IPS DF 6.9 (cell line): Measurements from ENCODE around the gene JARID2.

ENCODE experiments used
- DNase-seq: peaks from one replicate; pipeline ENCODE4 v3.0.0-alpha.2; 2013; ENCODE audit warnings: low read depth, low spot score
- H3K27ac ChIP-seq: one replicate; pipeline ENCODE4 v1.5.1; 2013; ENCODE audit warnings: low read length, control low read depth
- H3K27me3 ChIP-seq: 2 replicates; pipeline ENCODE4 v1.6.1; 2013; ENCODE audit warnings: mild to moderate bottlenecking, low read length; ENCODE audit not compliant: control insufficient read depth, insufficient read depth
- H3K36me3 ChIP-seq: 2 replicates; pipeline ENCODE4 v1.6.1; 2013; ENCODE audit warnings: low read length; ENCODE audit not compliant: control insufficient read depth, insufficient read depth
- H3K4me1 ChIP-seq: 2 replicates; pipeline ENCODE4 v1.6.1; 2013; ENCODE audit warnings: low read length; ENCODE audit not compliant: control insufficient read depth, insufficient read depth
- H3K4me3 ChIP-seq: 2 replicates; pipeline ENCODE4 v1.5.1; 2013; ENCODE audit warnings: mild to moderate bottlenecking, low read length
- H3K9me3 ChIP-seq: 2 replicates; pipeline ENCODE4 v1.6.1; 2013; ENCODE audit warnings: low read length, inconsistent platforms; ENCODE audit not compliant: control insufficient read depth, insufficient read depth
- WGBS: extraction: QIAGEN DNeasy Blood & Tissue Kit; methylation state at CpG from one replicate; pipeline ENCODE4 v1.1.7; 2013; ENCODE audit warnings: mixed read lengths, missing lambda C conversion rate; ENCODE audit not compliant: insufficient read length, insufficient coverage; 5-methylcytosine and 5-hydroxymethylcytosine counted together

The JARID2 gene

GRCh38 chr6:15461127-15461944 lies 215.5 kb downstream of the JARID2 start:
- Histone ChIP-seq H3K9me3 (no peaks in the 10 kb centered on the region), H3K36me3 (no peaks in the 10 kb centered on the region), H3K4me1 (peaks cover 2% of the 10 kb centered on the region), H3K4me3 (no peak overlapping the region), H3K27me3 (no peaks in the 10 kb centered on the region), H3K27ac (no peak overlapping the region)
- 100% methylated on average over 1 of the region's 6 CpGs for WGBS
- DNase-seq, result no peak

DNA sequence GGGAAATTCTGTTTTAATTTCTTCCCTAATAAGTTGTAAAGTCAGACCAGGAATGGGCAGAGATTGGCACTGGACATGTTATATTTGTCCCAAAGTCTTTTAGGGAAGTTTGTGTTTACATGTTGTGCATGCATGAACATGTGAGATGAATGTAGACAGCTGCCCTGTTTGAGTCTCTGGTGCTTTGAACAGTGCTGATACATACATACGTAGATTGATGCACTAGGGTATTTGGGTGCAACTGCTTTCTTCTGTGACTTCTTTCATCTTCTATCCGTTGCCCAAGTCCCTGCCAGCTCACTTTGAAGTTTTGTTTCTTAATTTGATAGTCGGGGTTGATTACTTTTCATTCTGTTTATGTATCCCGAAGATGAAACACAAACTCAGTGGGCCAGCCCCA lies 216.4 kb downstream of the JARID2 start:
- H3K27me3 ChIP-seq, result no peaks in the 10 kb centered on the region
- no peak overlapping the region for H3K4me3 ChIP-seq
- H3K27ac ChIP-seq, result no peak overlapping the region
- H3K36me3 ChIP-seq, result no peaks in the 10 kb centered on the region
- no CpG with 5 or more reads among the region's 4 CpGs for WGBS
- DNase-seq, result no peak
- peaks cover 2% of the 10 kb centered on the region for H3K4me1 ChIP-seq
- H3K9me3 ChIP-seq, result no peaks in the 10 kb centered on the region

DNA sequence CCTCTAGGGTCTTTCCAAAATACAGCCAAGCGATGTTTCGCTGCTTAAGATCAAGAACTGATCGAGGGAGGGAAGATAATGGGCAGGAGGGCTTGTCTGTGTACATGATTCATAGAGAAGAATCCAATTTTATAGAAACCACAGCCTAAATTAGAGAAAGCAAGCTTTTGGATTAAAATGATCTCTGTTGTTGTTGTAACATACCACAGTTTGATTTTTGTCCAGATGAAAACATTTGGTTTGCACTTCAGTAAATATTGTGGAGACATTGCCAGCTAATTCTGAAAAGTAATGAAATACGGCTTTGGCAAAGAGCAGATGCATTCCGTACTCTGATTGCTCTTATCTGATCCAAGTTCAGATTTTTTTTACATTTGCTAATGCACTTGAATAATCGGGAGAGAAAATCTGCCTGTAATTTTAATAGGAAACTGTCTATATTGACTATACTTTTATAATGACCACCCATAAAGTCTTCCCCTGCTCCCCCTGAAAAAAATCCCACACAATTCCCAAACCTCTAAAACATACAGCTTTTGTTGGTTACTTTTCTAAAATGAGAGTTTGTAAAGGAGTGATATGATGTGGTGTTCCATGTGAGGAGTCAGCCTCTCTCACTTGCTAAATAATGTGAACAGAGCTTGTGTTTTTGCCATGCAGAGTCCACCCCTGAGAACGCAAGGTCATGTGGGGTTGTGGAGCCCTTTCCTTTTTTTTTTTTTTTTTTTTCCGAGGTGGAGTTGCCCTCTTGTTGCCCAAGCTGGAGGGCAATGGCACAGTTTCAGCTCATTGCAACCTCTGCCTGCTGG lies 217.1 kb downstream of the JARID2 start:
- Histone ChIP-seq H3K9me3 (no peaks in the 10 kb centered on the region), H3K27ac (no peak overlapping the region), H3K4me3 (no peak overlapping the region), H3K27me3 (no peaks in the 10 kb centered on the region), H3K36me3 (no peaks in the 10 kb centered on the region), H3K4me1 (peaks cover 3% of the 10 kb centered on the region)
- no CpG with 5 or more reads among the region's 8 CpGs for WGBS
- no peak for DNase-seq

DNA sequence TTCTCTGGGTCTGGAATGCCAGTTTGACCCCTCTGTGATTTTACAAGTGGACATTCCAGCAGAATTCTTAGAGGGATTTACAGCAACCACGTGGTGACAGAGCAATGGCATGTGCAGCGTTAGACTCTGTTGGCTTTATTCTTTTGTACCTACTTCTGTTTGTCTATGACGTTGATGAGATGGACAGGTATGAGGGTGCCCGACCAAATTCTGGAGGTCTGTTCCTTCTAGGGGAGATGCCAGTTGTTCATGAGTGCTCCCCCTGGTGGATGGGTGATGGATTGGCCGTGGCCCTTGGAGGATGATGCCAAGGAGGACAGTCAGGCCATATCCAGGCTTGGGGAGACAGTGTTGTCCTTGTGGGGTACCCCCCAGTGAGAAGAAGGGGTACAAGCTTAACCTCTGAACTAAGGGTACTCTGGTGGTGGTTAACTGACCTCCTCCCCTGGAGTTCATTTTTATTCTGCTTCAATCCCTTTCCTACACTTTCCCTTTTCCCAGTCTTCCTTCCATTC lies 218.4 kb downstream of the JARID2 start:
- no peak overlapping the region for H3K27ac ChIP-seq
- no peaks in the 10 kb centered on the region for H3K9me3 ChIP-seq
- H3K36me3 ChIP-seq, result peaks cover 3% of the 10 kb centered on the region; the same call in 1 of the 2 replicates
- no CpG with 5 or more reads among the region's 5 CpGs for WGBS
- no peak overlapping the region for H3K4me3 ChIP-seq
- peaks cover 3% of the 10 kb centered on the region for H3K4me1 ChIP-seq
- DNase-seq, result peak; percentile 50
- H3K27me3 ChIP-seq, result no peaks in the 10 kb centered on the region

- H3K4me3 ChIP-seq, result no peak overlapping the region
- peaks cover 3% of the 10 kb centered on the region for H3K4me1 ChIP-seq
- DNase-seq, result no peak
- peaks cover 4% of the 10 kb centered on the region; the same call in 1 of the 2 replicates for H3K36me3 ChIP-seq
- 100% methylated on average over 1 of the region's 6 CpGs for WGBS
- no peaks in the 10 kb centered on the region for H3K27me3 ChIP-seq
- no peak overlapping the region for H3K27ac ChIP-seq
- no peaks in the 10 kb centered on the region for H3K9me3 ChIP-seq
These were observed 219.3 kb downstream of the JARID2 start for GRCh38 chr6:15465212-15465611.

DNA sequence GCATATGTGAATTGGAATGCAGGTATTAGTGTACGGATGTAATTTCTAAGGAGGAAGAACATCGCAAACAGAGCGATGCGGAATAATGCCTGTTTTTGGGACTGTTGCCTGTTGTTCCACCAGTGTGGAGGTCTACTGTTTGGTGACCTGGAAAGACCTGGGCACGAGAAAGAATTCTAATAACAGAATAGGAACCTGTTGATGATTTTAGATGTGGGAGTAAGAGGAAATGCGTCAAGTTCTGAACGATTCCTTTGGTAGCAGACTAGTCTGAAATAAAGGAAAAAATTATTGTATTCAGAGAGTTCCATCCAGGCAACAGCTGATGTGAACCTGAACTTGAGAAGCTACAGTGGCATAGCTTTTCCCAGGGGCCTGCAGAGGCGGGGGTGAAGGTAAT lies 224.9 kb downstream of the JARID2 start:
- no peaks in the 10 kb centered on the region for H3K27me3 ChIP-seq
- H3K36me3 ChIP-seq, result peaks cover 13% of the 10 kb centered on the region
- DNase-seq, result no peak
- H3K4me3 ChIP-seq, result no peak overlapping the region
- WGBS, result no CpG with 5 or more reads among the region's 8 CpGs
- peaks cover 4% of the 10 kb centered on the region for H3K4me1 ChIP-seq
- no peaks in the 10 kb centered on the region for H3K9me3 ChIP-seq
- H3K27ac ChIP-seq, result no peak overlapping the region

DNA sequence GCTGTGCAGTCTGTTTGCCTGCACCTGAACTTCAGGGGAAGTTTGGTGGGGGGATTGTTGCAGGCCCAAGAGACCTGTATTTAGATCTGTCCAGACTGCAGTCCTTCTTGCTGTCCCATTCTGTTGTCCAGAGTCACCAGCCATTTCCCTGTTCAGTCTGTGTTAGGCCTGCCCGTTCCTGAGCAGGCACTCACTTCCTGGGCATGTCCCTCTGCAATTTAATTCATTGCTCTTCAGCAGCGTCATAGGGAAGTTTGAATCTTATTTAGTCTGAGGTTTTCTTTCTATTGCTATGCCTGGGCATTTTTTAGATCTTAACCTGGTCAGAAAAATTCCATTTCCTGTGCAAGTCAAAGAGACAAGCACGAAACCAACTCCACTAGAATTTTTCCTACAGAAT lies 226.8 kb downstream of the JARID2 start:
- Histone ChIP-seq H3K27ac (no peak overlapping the region), H3K4me3 (no peak overlapping the region), H3K9me3 (no peaks in the 10 kb centered on the region), H3K27me3 (no peaks in the 10 kb centered on the region), H3K4me1 (peaks cover 5% of the 10 kb centered on the region), H3K36me3 (peaks cover 13% of the 10 kb centered on the region)
- no CpG with 5 or more reads among the region's 3 CpGs for WGBS
- DNase-seq, result no peak

DNA sequence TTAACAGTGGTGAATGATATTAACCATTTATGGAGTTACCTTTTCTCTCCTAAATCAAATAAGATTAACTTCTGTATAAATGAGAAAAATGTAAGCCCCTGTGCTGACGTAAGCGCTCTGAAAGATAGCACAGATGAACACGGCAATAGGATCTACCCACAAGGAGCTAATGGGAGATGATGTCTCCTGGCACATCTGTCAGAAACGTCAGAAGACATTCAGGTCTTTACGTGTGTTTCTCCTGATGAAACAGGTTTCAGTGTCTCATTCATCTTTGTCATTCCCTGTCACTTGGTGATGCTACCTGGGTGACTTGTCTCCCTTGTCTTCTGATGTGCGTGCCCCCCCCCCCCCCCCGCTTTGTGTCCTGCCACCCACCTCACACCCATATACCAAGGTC lies 227.3 kb downstream of the JARID2 start:
- Histone ChIP-seq H3K36me3 (peaks cover 13% of the 10 kb centered on the region), H3K4me3 (no peak overlapping the region), H3K27me3 (no peaks in the 10 kb centered on the region), H3K27ac (no peak overlapping the region), H3K9me3 (no peaks in the 10 kb centered on the region), H3K4me1 (peaks cover 5% of the 10 kb centered on the region)
- no peak for DNase-seq
- WGBS, result no CpG with 5 or more reads among the region's 7 CpGs

- Histone ChIP-seq H3K9me3 (no peaks in the 10 kb centered on the region), H3K4me1 (peaks cover 5% of the 10 kb centered on the region), H3K27ac (no peak overlapping the region), H3K4me3 (no peak overlapping the region), H3K36me3 (peaks cover 9% of the 10 kb centered on the region), H3K27me3 (no peaks in the 10 kb centered on the region)
- no CpG with 5 or more reads among the region's 6 CpGs for WGBS
- DNase-seq, result no peak
These were observed 227.9 kb downstream of the JARID2 start for GRCh38 chr6:15473741-15474161.

- WGBS, result no CpG with 5 or more reads among the region's 2 CpGs
- Histone ChIP-seq H3K4me3 (no peak overlapping the region), H3K27me3 (no peaks in the 10 kb centered on the region), H3K27ac (no peak overlapping the region), H3K36me3 (peaks cover 9% of the 10 kb centered on the region), H3K9me3 (no peaks in the 10 kb centered on the region), H3K4me1 (peaks cover 5% of the 10 kb centered on the region)
- no peak for DNase-seq
These were observed 228.3 kb downstream of the JARID2 start for GRCh38 chr6:15474196-15474595.
